Stimulated activated CD4-positive, alpha-beta T cell treated with anti-CD3 and anti-CD28 coated beads, TNF-alpha, amount 100 ng/mL, for 4 hours (primary cell): ENCODE data around the gene THOC3.
"Not testable (repeated sequence)": the region's sequence is repeated elsewhere in the genome, so short reads cannot be mapped to it uniquely, and the experiment has no call there.

Experiments used
- DNase-seq, 3 experiments: peaks; one replicate each; pipeline ENCODE4 v3.0.0-alpha.2; 2020; ENCODE audit warnings: low read depth in 3 of 3

The THOC3 gene, protein sequence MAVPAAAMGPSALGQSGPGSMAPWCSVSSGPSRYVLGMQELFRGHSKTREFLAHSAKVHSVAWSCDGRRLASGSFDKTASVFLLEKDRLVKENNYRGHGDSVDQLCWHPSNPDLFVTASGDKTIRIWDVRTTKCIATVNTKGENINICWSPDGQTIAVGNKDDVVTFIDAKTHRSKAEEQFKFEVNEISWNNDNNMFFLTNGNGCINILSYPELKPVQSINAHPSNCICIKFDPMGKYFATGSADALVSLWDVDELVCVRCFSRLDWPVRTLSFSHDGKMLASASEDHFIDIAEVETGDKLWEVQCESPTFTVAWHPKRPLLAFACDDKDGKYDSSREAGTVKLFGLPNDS

DNA sequence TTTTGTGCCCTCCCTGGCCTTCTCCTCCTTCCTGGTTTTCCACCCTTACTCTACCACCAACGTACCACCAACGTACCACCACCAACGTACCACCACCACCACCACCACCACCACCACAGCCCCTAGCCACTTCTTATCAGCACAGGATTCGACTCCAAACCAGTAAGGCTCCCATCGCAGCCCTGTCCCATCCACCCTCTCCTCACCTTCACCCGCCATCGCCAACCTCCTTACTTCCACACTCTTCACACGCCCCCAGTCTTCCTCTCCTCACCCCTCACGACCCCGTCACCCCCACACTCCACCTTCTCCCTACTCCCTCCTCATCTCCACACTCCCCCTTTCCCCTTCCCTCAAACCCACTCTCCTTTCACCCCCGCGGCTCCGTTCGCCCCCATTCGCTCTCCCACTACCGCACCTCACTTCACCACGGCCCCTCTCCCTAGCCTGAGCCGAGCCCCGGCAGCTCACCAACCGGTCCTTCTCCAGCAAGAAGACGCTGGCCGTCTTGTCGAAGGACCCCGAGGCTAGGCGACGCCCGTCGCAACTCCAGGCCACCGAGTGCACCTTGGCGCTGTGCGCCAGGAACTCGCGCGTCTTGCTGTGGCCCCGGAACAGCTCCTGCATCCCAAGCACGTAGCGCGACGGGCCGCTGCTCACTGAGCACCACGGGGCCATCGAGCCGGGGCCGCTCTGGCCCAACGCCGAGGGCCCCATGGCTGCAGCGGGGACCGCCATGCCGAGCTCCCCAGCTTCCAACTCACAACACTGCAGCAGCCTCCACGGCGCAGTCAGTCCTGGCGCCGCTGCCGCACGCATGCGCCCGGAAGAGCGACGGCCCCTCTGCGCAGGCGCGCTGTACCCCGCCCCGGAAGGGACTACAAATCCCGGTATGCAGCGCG lies at the start of gene THOC3:
TSS of gene THOC3 (minus strand) at position 845 of the 902 bp plus-strand sequence. CDS start at position 738, 107 bp downstream.
- peak; percentile 54 to 67 (median 55) for DNase-seq

- DNase-seq = not testable (repeated sequence)
Measured at GRCh38 chr5:176017324-176017723, 49.2 kb upstream of the THOC3 start.

DNA sequence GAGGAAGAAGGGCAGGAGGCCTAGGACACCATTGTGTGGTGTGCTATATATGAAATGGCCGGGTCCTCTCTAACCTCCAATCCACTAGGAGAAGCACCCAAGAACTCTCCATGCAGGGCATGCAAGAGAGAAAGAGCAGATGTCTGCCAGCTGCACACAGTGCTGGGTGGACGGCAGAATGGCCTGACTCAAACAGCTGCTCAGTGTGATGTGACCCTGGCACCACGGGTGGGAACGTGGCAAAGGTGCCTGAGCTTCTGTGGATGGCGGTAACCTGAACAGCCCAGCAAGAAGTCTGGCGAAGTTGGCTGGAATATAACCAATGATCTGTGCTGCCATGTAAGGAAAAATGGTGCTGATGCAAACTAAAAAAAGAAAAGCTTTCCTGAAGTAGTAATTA lies 46.2 kb upstream of the THOC3 start:
- not testable (repeated sequence) for DNase-seq

- not testable (repeated sequence) for DNase-seq
Measured at GRCh38 chr5:176011088-176011487, 43.0 kb upstream of the THOC3 start.

- DNase-seq = not testable (repeated sequence)
Measured at GRCh38 chr5:176010202-176010601, 42.1 kb upstream of the THOC3 start.

DNA sequence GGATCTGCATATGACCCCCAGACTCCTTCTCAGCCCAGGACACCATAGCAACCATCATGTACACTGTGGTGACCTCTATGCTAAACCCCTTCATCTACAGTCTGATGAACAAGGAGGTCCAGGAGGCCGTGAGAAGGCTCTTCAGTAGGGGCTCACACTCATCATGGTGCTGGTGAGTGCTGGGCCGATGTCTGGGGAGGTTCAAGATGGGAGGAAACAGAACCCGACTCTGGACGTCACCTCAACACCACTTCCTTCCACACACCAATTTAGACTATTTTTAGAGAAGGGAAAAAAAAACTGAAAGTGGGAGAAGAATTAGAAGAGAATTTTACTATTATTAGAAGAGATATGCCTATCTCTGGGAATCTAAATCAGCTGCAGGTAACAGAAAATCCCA lies 39.1 kb upstream of the THOC3 start:
- not testable (repeated sequence) for DNase-seq

DNA sequence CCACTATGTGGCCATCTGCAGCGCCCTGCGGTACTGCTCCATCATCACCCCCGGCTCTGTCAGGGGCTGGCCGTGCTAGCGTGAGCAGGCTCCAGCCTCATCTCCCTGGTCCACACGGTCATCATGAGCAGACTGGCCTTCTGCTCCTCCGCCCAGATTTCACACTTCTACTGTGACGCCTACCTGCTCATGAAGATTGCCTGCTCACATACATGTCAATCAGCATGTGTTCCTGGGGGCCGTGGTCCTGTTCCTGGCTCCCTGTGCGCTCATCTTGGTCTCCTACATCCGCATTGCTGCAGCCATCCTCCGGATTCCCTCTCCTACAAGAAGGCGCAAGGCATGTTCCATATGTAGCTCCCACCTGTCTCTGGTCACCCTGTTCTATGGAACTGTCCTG lies 38.7 kb upstream of the THOC3 start:
- DNase-seq = not testable (repeated sequence)

- not testable (repeated sequence) for DNase-seq
Measured at GRCh38 chr5:175997979-175998378, 29.9 kb upstream of the THOC3 start.

- DNase-seq = not testable (repeated sequence)
Measured at GRCh38 chr5:175997495-175997894, 29.4 kb upstream of the THOC3 start.

GRCh38 chr5:175996791-175997190 lies 28.7 kb upstream of the THOC3 start:
- DNase-seq = not testable (repeated sequence)

DNA sequence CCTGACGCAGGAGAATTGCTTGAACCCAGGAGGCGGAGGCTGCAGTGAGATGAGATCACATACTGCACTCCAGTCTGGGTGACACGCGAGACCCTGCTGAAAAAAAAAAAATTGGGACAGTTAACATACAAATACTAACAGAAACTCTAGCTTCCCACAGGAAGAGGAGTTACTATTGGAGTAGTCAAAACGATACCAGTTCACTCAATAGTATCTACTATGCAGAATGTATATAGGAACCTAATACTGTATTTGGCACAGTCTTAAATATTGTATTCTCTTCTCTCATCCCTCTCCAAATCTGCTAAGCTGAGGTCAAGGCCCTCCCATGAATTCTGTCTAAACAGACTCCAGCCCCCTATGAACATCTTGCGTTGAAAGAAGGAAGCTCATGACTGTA lies 27.4 kb upstream of the THOC3 start:
- not testable (repeated sequence) for DNase-seq

GRCh38 chr5:175979371-175979995 lies 11.4 kb upstream of the THOC3 start:
- DNase-seq = not testable (repeated sequence)

DNA sequence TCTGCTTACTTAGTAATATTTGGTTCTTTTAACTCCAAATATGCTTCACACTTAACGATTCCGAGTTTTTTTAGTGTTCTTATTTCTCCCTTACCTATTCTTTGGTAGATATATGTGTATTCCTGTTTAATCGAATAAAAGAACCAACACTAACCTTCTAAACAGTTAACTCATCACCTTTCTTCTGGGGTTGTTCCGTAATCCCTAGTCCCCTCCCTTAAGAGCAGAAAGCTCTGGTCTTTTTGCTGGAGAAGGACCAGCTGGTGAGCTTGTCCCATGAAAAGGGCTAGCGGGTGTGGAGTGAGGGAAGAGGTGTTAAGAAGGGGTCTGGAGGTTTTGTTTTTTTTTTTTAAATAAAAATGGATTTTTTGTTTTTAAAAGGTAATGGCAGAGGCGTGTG lies 266 bp upstream of the THOC3 start:
- not testable (repeated sequence) for DNase-seq

- DNase-seq = not testable (repeated sequence)
Measured at GRCh38 chr5:175962329-175962728, 5.8 kb downstream of the THOC3 start.

- not testable (repeated sequence) for DNase-seq
Measured at GRCh38 chr5:175960228-175960627, 7.9 kb downstream of the THOC3 start.

DNA sequence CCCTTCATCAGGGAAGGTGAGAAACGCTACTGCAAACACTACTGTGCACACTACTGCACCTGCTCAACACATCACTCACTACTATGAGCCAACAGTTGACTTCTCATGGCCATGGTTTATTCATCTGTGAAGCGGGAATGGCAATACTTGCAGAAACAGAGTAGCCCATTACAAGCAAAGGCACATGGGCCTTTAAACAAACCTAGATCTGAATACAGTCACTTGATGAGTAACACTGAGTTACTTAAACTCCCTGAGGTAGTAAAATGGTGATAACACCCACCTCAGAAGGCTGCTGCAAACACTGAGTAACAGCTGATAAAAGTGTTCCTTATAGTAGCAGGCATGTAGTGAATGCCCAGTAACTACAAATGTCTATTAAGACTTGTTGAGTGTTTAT lies 9.6 kb downstream of the THOC3 start:
- not testable (repeated sequence) for DNase-seq

GRCh38 chr5:175954107-175954506 lies 14.0 kb downstream of the THOC3 start:
- DNase-seq = not testable (repeated sequence)

GRCh38 chr5:175952810-175953209 lies 15.3 kb downstream of the THOC3 start:
- not testable (repeated sequence) for DNase-seq

DNA sequence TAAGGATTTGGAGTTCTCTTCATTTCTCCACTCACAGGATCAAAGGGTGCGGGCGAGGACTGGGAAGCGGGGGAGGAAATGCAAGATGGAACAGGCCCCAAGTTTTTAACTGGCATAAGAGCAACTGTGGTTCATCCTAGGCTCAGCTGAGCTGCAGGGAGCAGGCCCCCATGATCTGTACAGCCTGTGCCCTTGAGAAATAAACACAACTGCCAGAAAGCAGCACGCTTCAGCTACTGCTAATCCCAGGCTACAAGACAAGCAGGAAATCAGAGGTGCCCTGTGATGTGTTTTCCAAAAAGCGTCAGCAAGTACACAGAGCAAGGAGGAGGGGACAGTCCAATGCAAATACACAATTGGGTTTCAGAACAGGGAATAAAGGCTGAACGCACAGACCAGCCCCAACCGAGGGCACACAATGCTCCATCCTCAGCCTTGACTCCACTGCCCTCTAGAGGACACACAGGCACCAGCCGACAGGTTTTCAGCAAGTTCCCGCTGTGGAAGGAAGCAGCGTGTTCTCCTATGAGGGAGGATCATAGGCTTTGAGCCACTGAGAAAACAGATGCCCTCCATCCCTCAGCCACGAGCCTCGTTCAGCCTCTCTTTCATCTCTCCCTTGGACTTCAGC lies 16.7 kb downstream of the THOC3 start:
- DNase-seq = not testable (repeated sequence)

GRCh38 chr5:175948329-175949108 lies 19.6 kb downstream of the THOC3 start:
- not testable (repeated sequence) for DNase-seq

- not testable (repeated sequence) for DNase-seq
Measured at GRCh38 chr5:175943253-175943652, 24.9 kb downstream of the THOC3 start.
